ENCODE data around the gene TAOK3. TPM values are rescaled to one million over a fixed set of nuclear protein-coding genes. Genes with fewer than 3 reads are reported as not detected.
"Not testable (repeated sequence)": the region's sequence is repeated elsewhere in the genome, so short reads cannot be mapped to it uniquely, and the experiment has no call there.

TAOK3 gene
- total RNA-seq = 17.4 and 57.8 TPM in 2 replicates

DNA sequence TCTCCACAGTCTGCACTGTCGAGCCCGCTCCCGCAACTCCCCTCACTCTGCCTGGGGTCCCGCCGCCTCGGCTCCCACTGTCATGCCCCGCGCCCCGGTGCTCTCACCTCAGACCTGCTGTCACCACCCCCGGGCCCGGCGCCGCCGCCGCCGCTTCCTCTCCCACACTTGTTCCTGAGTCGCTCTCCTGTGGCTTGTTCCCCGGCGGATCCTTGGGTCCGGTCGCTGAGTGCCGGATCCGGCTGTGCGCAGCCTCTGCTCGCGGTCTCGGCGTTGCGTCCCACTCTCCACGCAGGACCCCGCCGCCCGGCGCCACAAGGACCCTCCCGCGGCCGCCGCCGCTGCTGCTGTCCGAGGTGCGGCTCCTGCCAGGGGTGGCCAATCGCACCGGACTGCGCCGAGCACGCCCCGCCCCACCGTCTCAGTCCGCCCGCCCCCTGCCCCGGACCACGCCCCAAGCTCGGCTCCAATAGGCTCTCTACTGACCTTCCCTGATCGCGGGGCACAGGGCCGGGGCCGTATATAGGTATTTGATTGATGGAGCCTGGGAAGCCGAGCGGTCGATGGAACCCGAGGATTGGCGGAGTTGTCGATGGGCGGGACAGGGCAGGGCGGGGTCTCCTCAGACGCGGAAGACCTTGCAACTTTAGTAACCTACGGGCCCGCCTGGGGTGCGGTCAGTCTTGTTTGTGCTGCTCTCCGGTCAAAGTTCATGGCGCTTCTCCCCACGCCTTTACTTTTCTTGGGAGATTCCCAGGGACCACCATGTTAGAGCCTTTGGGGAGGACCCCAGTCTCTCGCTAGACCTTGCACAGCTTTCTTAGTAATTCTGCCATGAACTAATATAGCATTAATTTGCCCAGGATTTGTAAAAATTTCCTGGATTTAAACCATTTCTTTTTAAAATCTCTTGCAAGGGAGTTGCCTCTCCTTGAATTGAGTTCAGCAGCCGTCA lies at the start of gene TAOK3:
TAOK3 (minus strand) TSS at position 367 of the 955 bp plus-strand sequence. CDS start 117,340 bp downstream, outside the sequence.
- peak; percentile 88 for DNase-seq (ENCODE audit: low read depth)

DNA sequence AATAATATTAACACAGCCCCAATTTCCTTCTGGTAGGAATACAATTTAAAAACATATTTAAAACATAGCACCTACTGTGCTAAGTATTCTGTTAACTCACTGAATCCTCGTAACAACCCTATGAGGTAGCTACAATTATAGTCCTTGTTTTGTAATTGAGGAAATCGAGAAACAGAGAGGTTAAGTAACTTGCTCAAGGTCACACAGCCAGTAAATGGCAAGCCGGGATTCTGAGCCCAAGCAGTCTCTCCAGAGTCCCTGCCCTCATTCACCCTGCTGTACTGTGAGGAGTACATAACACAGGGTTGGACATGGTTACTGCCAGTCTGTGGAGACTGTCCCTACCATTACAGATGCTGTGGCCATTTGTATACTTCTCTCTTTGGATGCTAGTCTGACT lies 48.0 kb upstream of the TAOK3 start:
- DNase-seq (ENCODE audit: low read depth) = no peak

DNA sequence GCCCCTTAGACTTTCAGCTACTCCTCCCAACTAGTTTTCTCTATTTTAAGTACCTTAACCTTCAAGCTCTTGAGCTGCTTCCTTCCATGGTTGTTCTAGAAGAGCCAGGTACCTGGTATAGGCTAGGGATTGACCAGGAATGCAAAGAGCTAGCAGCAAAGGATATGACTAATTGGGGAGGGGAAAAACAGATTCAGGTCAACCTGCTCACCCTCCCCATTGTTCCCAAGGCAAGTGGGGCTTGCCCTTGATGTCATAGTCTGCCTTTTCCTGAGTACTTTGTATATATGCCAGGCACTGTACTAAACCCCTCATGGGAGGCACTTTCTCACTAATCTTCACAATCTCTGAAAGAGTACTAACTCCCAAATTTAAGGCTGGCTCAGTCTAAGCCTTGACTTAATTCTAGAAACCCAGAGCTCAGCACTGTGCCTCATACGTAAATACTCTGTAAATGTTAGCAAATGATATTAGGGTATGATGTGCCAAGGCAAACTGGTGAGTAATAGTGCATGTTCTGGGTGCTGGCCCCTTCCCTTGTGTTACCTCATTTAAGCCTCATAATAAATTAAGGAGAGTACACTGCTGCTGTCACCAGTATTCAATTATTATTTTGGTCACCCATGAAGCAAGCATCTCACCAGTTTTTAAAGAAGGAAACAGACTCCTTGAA lies 45.8 kb upstream of the TAOK3 start:
- DNase-seq (ENCODE audit: low read depth) = peak; percentile 42

DNA sequence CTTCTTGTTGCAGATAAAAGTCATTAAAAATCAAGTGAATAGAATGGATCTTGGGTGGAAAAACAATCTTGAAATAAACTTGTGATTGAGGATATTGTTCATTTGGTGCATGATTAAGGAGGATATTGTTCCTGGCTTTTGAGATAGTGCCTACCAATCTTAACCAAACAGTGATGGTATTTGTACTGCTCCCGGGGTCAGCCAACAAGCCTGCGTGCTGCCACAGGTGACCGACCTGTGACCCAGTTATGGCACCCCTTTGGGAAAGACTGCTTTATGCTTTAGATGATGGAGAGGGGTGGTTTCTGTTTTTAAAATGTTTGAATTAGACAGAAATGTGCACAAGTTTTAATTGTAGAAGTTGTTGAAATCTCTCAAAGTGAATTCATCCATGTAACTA lies 45.2 kb upstream of the TAOK3 start:
- no peak for DNase-seq (ENCODE audit: low read depth)

DNA sequence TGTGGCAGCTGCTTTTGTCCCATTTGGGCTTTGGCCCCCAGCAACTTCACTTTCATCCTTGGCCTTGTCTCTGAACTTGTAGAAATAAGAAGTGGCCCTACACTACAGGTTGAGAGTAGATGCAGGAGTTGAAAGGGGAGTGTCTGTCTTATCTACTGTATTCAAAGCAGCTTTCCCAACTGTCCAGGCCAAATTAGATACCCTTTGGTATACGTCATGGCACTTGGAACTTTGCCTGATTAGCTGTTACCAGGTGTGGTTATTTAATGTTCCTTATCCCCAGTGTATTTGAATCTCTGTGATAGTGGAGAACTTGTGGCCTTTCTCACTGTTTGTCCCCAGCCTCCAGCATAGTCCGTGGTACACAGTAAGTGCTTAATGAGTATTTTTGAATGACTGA lies 37.1 kb upstream of the TAOK3 start:
- no peak for DNase-seq (ENCODE audit: low read depth)

DNA sequence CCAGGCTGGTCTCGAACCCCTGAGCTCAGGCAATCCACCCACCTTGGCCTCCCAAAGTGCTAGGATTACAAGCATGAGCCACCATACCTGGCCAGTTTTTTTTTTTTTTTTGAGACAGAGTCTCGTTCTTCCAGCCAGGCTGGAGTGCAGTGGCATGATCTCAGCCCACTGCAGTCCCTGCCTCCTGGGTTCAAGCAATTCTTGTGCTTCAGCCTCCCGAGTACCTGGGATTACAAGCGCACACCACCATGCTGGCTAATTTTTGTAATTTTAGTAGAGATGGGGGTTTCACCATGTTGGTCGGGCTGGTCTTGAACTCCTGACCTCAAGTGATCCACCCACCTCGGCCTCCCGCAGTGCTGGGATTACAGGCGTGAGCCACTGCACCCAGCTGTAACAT lies 35.5 kb upstream of the TAOK3 start:
- not testable (repeated sequence) for DNase-seq (ENCODE audit: low read depth)

DNA sequence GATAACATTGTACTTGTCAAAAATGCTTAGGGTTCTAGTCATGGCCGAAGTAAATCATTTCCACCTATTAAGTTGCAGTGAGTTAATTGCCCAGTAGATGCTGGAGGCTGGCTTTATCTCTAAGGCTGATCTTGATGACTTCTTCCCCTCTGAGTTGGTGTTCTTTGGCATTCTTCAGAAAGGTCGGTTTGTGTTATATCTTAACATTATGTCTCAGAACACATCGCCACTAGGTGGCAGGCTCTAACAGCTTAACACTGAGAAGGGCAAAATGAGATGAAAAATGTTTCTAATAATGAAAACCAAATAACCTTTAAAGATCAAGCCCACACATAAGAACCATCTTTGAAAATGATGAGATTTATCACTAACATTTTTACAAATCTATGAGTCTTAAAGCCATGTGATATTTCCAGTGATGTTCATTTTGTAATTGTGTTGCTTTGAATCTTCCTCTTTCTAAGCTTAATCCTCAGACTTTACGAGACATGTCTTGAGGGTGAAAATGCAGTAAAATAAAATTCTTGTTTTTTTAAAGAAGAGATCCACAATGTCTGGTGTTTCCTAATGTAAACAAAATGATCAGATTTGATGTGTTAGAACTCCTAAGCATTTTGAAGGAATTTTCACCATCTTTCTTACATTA lies 32.3 kb upstream of the TAOK3 start:
- peak; percentile 40 for DNase-seq (ENCODE audit: low read depth)

DNA sequence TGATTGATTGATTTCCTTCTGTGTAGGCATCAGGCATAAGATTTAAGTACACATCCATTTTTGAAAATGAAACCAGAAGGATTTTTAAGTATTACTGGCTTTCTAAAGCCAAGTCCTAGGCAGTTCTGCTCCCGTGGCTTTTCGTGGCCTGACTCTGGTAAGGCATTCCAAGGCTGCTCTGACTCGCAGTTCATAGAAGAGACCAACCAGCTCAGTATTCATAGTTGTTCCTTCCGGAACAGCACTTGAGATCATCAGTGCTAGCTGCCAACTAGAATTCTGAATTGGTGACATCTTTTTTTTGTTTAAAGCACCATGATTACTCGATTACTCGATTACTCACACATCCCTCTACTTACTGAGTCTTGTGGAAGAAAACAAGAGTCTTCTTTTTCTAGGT lies 29.5 kb upstream of the TAOK3 start:
- peak; percentile 49 for DNase-seq (ENCODE audit: low read depth)

DNA sequence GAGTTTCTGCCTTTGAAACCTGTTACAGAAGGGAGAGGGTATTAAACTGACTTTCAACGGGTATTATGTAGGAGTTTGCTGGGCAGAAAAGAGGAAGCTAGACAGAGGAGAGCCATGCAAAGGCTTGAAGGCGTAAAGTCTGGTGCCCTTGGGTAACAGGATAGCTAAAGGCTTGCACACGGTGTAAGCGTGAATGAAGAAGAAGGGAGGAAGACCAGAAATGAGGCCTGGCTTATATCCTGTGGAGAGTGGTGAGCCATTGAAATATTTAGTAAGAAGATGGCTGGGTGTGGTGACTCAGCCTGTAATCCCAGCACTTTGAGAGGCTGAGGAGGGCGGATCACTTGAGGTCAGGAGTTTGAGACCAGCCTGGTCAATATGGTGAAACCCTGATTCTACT lies 26.2 kb upstream of the TAOK3 start:
- DNase-seq (ENCODE audit: low read depth) = no peak

DNA sequence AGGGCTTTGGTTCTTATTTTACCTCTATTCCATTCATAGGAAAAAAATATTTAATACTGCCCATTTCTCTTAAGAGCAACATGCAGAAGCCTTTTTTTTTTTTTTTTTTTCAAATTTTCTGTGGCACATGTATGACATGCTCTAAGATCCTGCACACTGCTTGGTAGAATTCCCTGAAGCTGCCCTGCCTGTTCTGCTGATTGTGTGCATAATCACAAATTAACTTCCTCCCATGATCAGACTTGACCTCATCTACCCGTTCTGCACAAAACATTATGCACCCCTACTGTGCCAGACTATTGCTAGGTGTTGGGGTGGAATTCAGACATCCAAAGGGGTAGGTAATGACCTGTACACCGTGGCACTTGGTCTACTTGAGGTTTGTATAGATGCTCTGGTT lies 25.8 kb upstream of the TAOK3 start:
- no peak for DNase-seq (ENCODE audit: low read depth)

DNA sequence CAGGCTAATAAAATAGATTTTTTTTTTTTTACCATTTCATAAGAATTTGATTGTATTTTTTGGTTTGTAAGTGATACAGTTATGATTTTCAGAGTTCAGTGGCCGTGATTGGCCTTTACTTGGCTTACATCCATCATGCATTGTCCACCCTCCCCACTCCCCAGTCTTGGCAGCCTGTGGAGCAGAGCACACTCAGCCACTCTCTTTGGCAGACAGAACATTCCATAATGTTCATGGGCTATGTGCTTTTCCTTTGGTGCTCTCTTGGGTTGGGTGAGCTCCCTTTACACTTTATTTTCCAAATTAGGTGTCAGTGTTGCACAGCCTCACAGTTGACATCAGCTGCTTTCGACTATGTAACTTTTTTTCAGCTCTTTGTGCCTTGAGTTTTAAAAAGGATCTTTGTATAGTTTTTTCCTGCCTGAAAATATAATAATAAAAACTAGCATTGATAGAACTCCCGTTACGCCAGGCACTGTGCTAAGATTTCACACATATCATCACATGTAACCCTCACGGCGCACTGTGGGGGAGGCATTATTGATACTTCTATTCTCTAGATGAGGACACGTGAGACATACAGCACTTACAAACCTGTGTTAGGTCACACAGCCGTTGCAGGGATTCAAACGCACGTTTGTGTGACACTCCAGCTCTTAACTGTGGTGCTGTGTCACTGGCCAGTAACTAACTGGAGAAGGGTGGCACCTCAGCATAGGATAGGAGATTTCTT lies 25.2 kb upstream of the TAOK3 start:
- DNase-seq (ENCODE audit: low read depth) = no peak

DNA sequence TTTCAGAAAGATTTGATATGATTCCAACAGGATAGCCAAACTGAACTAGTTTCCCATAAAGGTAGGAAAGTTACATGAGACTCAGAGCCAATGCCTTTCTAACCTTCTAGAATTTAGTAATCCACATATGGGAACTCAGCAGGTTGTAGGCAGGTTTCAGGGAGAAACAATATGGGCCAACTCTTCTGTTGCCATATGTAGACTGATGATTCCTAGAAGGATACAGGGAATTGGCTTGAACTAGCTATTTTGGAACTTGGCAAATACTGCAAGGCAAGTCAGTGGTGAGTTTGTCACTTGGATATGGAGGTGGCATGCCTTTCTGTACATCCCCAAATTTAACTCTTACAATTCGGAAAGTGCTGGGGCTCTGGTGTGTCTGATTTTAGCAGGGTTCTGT lies 19.1 kb upstream of the TAOK3 start:
- no peak for DNase-seq (ENCODE audit: low read depth)

DNA sequence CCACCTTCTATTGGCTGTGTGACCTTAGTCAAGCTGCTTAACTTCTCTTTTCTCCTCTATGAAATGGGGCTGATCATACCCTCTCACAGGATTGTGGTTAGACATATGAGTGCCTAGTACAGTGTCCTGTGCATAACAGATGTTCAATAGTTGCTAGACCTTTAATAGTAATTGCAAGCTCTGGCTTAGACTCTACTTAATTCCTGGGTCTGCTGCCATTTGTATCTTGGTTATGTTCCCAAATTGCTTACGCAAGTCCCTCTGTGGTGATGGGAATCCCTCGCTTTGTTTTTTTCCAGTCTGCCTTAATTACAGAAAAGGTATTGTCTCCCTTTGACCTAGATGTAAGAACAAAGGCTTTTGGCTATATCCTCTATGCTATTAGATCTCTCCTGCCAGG lies 18.7 kb upstream of the TAOK3 start:
- no peak for DNase-seq (ENCODE audit: low read depth)

DNA sequence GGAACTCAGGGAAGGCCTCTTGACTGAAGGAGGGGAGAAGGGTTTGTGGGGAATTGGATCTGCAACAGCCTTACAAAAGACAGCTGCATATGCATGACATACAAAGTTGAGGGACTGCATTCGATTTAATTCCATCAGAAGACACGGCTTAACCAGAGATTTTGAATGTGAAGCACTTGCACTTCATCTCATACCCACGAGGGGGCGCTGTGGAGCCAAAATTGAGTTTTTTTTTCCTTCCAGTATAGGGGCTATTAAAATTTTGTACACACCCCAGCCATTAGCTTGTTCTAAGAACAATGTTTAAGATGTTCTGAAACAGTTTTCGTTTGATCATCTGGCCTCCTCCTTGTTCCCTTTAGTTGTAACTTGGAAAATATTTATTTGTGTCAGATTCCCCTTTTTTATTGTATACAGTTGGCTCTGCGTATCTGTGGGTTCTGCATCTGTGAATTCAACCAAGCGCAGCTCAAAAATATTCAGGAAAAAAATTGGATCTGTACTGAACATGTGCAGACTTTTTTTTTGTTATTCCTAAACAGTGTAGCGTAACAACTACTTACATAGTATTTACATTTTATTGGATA lies 5.3 kb upstream of the TAOK3 start:
- DNase-seq (ENCODE audit: low read depth) = peak; percentile 40

DNA sequence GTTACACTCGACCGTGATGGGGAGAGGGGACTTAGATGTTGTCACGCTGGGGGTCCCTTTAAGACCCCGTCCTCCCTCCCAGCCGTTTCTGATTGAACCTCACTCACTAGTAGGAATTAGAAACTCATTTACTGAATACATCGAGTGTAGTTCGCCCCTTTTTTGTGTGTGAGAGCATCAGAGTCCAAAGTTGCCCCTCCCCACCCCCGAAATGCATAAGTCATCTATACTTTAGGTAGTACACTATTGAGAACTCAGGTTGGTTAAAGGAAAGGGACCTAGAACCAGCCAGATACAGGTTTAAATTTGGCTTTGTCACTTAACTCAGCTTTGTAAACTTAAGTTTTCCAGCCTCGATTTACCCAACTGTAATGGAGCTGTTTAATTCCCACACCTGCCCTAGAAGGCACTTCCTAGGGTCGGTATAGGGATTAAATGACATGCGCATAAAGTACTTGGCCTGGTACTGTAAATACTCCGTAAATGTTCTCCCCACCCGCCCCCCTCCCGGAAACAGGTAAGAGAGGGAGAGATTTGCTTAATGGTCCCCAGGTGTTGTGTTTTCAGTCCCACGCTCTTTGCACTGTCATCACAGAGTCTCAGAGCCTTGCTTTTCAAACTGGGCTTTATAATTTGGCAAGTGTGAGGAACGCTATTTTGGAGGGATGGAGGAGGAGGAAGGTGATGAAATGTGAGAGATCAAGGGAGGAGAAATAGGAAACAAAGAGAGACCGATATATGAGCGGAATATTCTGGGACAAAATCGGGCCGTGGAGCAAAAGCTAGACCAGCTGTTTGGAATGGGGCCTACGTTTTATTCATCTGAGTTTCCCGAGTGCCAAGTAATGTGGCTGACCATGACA lies 4.5 kb upstream of the TAOK3 start:
- DNase-seq (ENCODE audit: low read depth) = no peak

DNA sequence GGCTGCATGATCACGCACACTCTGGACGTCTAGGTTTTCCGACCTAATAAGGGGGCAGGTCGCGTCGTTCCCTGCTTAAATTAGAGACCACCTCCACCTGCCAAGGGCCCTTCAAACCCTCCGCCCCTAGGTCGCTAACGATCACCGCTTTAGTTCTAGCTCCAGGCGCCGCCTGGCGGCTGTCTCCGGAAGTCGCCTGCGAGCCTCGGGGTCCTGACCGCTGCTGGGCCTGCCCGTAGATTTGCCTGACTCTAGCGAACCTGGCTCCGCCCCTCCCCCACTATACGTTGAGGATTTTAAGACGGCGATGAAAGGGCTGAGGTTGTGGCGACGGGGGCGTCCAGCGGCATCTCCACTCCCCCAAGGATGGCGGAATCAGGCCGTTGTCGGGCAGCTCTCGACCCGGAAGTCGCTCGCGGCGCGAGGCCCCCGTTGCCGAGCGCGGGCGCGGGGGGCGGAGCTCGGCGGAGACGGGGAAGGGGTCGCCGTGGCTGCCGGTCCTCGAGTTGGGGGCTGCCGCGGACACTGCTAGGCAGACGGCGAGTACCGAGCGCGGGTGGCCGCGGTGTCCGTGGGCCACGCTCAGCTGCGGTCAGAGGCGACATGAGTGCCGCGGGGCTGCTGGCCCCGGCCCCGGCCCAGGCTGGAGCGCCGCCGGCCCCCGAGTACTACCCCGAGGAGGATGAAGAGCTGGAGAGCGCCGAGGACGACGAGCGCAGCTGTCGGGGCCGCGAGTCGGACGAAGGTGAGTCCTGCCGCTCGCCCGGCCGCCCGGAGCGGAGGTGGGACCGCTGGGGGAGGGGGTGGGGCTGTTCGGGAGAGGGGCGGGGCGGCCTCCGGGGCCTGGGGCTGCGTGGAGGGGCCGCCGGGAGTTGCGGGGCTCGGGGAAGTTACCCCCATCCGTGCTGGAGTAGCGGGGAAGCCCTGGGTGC lies 3.6 kb upstream of the TAOK3 start, which contains the start of gene SUDS3:
SUDS3 (plus strand) TSS at position 467 of the 932 bp plus-strand sequence; CDS start at position 604, 137 bp downstream.
- peak; percentile 57 for DNase-seq (ENCODE audit: low read depth)

DNA sequence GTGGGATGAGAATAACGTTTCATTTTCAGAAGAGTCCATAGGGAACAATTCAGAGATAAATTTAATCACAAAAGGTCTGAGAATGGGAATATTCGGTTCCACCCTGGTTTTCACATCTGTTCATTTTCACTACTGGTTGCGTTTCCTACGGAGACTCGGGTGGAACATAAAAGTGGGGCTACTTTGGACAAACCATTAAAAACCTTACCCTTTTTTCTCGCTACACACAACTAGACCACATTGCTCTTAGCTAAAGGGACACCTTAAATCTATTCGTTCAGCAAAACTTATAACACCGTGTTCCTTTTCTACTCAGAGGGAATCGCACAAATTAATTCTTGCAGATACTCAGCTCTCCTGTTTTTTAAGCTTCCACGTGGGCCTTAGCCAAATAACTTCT lies 2.6 kb upstream of the TAOK3 start:
- no peak for DNase-seq (ENCODE audit: low read depth)

DNA sequence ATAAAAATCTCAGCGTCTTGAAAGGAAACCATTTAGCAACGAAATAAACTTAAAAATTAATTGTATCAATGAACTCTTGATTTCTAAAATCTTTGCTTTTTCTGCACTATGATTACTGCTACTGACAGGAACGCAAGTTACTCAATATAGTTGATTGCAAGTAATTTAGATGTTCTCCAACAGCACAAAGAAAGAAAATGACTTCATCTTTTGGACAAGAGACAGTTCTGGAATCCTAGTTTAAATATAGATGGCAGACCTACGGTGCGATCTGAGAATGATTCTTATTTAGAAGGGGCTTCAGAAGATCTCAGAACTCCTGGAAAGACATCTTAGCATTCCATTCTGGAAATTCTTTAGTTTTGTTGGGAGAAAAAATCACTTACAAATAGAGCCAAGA lies 2.2 kb upstream of the TAOK3 start:
- DNase-seq (ENCODE audit: low read depth) = no peak

DNA sequence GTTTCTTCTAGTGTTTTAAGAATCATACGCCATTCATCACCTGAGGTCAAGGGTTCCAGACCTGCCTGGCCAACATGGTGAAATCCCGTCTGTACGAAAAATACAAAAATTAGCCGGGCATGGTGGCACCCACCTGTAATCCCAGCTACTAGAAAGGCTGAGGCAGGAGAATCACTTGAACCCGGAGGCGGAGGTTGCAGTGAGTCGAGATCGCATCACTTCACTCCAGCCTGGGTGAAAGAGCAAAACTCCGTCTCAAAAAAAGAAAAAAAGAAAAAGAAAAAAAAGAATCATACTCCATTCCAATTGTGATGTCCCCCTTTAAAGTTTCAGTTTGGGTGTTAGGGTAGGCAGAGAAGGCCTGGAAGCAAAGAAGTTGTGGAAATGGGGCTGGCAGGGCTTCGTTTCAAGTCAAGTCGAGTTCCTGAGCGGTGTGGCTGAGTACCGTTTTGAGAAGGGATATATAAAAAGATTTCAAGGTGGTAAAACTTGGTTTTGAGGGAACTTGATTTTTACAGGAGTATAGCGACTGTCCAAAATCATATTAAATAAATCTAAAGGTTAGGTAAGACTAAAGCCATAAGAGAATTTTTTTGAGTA lies 1.5 kb upstream of the TAOK3 start:
- no peak for DNase-seq (ENCODE audit: low read depth)
